NCI-H748 (cell line): ENCODE results near the gene ZNF783.
"Not testable (repeated sequence)": the region's sequence is repeated elsewhere in the genome, so short reads cannot be mapped to it uniquely, and the experiment has no call there.

Experiments
- DNase-seq: peaks from one replicate; lab custom pipeline; 2025; ENCODE audit not compliant: unreplicated experiment; lab: John Stamatoyannopoulos, UW

ZNF783 gene

GRCh38 chr7:149297034-149297755, 35.2 kb downstream of the ZNF783 start:
- no peak for DNase-seq

GRCh38 chr7:149300620-149301285, 38.8 kb downstream of the ZNF783 start:
- no peak for DNase-seq

GRCh38 chr7:149302222-149302621, 40.2 kb downstream of the ZNF783 start:
- DNase-seq, result no peak

- DNase-seq, result no peak
Measured at GRCh38 chr7:149302865-149303264, 40.9 kb downstream of the ZNF783 start.

GRCh38 chr7:149304006-149304405, 42.0 kb downstream of the ZNF783 start:
- no peak for DNase-seq

- DNase-seq, result no peak
Measured at GRCh38 chr7:149306854-149307253, 44.9 kb downstream of the ZNF783 start.

GRCh38 chr7:149307775-149308501, 45.9 kb downstream of the ZNF783 start:
- DNase-seq, result no peak

GRCh38 chr7:149310113-149310836, 48.3 kb downstream of the ZNF783 start:
- DNase-seq, result peak; percentile 42

- DNase-seq, result no peak
Measured at GRCh38 chr7:149310990-149311573, 49.1 kb downstream of the ZNF783 start.

GRCh38 chr7:149313981-149314380, 52.0 kb downstream of the ZNF783 start:
- no peak for DNase-seq

- no peak for DNase-seq
Measured at GRCh38 chr7:149316606-149317005, 54.6 kb downstream of the ZNF783 start.

GRCh38 chr7:149317496-149317895, 55.5 kb downstream of the ZNF783 start:
- DNase-seq, result no peak

GRCh38 chr7:149317986-149318672, 56.1 kb downstream of the ZNF783 start:
- peak; percentile 23 for DNase-seq

- no peak for DNase-seq
Measured at GRCh38 chr7:149319376-149319775, 57.4 kb downstream of the ZNF783 start.

- DNase-seq, result no peak
Measured at GRCh38 chr7:149320313-149321124, 58.5 kb downstream of the ZNF783 start.

- not testable (repeated sequence) for DNase-seq
Measured at GRCh38 chr7:149321125-149321905, 59.3 kb downstream of the ZNF783 start.

- DNase-seq, result no peak
Measured at GRCh38 chr7:149321978-149322541, 60.1 kb downstream of the ZNF783 start.

GRCh38 chr7:149322737-149323136, 60.7 kb downstream of the ZNF783 start:
- no peak for DNase-seq
